Endodermal cell (in vitro differentiated cells): ENCODE measurements around the gene LSP1. TPM values are rescaled to one million over a fixed set of nuclear protein-coding genes. Genes with fewer than 3 reads are reported as not detected.

Source experiments
- DNase-seq: peaks from one replicate; pipeline ENCODE4 v3.0.0-alpha.2; 2017
- H3K27ac ChIP-seq: 2 replicates; pipeline ENCODE4 v1.5.1; 2013; ENCODE audit warnings: mild to moderate bottlenecking, low read depth, low read length, moderate library complexity
- H3K27me3 ChIP-seq: 2 replicates; pipeline ENCODE4 v1.6.1; 2013; ENCODE audit warnings: mild to moderate bottlenecking, low read length, moderate library complexity; ENCODE audit not compliant: insufficient read depth, control insufficient read depth, poor library complexity, severe bottlenecking
- H3K36me3 ChIP-seq: 2 replicates; pipeline ENCODE4 v1.7.0; 2013; ENCODE audit warnings: mild to moderate bottlenecking, low read length, moderate library complexity; ENCODE audit not compliant: control insufficient read depth, insufficient read depth
- H3K4me1 ChIP-seq: one replicate; pipeline ENCODE4 v1.7.0; 2013; ENCODE audit warnings: low read length; ENCODE audit not compliant: control insufficient read depth, insufficient read depth
- H3K4me3 ChIP-seq: 2 replicates; pipeline ENCODE4 v1.5.1; 2013; ENCODE audit warnings: mild to moderate bottlenecking, low read length, moderate library complexity
- H3K9ac ChIP-seq: 2 replicates; pipeline ENCODE4 v1.6.1; 2013; ENCODE audit warnings: mild to moderate bottlenecking, low read length, moderate library complexity; ENCODE audit not compliant: poor library complexity, severe bottlenecking; ENCODE audit errors: extremely low read depth
- H3K9me3 ChIP-seq: 2 replicates; pipeline ENCODE4 v1.6.1; 2013; ENCODE audit warnings: mild to moderate bottlenecking, low read length, moderate library complexity; ENCODE audit not compliant: control insufficient read depth
- H3K27ac Mint-ChIP-seq: 2 replicates; pipeline ENCODE4 v1.8.0; 2020; ENCODE audit warnings: mixed read lengths
- H3K27me3 Mint-ChIP-seq: 2 replicates; pipeline ENCODE4 v1.8.0; 2021; ENCODE audit warnings: mild to moderate bottlenecking, mixed read lengths; ENCODE audit not compliant: insufficient read depth
- H3K36me3 Mint-ChIP-seq: 2 replicates; pipeline ENCODE4 v1.8.0; 2020; ENCODE audit warnings: low read depth, mixed read lengths
- H3K4me1 Mint-ChIP-seq: 2 replicates; pipeline ENCODE4 v1.8.0; 2020; ENCODE audit warnings: mixed read lengths
- H3K4me3 Mint-ChIP-seq: 2 replicates; pipeline ENCODE4 v1.8.0; 2020; ENCODE audit warnings: mild to moderate bottlenecking, moderate library complexity, mixed read lengths
- H3K9me3 Mint-ChIP-seq: 2 replicates; pipeline ENCODE4 v1.8.0; 2020; ENCODE audit warnings: mild to moderate bottlenecking, mixed read lengths
- WGBS, 2 experiments: methylation state at CpG; one replicate each; pipeline versions ENCODE4 v1.1.5 to v1.1.7; 2013; ENCODE audit warnings: missing lambda C conversion rate in 2 of 2, mixed read lengths in 1 of 2; ENCODE audit not compliant: insufficient coverage in 1 of 2, insufficient read length in 1 of 2; 5-methylcytosine and 5-hydroxymethylcytosine counted together
- total RNA-seq, 2 donors: library from RNA; stranded (reverse); fragmentation: NEBNext Ultra II Directional in 1 of 2; extraction: Animal tissue kit (Norgen Biotek cat#: 25700) in 1 of 2; gene quantifications; 2 replicates in 1 of 2; 3 replicates in 1 of 2; pipeline ENCODE4 v1.2.1, GENCODE V29; 2021
- TF ChIP-seq, protein P1 (sequence below): fragments of 200-600 bp; sonication (generic); conservative IDR thresholded peaks from 2 replicates; pipeline ENCODE4 v1.5.0; 2021; ENCODE audit warnings: antibody characterized with exemption, mild to moderate bottlenecking

The LSP1 gene
- total RNA-seq, 2 donors from 2014 or later = not detected

DNA sequence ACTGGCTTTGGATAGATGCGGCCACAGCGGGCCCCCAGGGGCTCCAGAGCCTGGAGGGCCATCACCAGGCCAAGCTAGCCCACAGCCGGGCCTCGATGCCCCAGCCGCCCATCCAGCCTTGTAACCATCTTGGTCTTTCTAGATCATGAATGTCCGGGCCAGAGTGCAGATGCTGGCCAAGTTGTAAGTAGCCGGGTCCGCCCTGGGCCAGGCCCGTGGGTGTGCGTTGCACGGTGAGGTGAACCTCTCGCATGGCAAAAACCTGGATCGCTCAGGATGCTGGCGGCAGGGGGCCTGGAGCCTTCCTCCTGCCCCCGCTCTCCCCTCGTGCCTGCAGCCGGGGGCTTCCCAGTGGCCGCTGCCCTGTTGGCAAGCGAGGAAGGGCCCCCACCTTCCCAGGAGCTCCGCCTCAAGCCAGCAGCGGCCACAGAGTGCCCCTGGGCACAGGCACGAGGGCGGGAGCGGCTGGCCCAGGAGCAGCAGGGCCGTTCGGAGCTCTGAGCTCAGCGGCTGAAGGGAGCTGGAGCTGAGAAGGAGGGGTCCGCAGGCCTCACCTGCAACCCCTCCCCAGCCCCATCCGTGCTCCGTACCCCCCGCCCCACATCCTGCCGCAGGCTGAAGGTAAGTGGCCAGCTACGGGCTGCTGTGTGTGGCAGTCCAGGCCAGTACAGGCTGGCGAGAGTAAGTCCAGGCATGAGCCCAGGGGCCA lies 83.3 kb downstream of the LSP1 start:
- H3K4me1 Mint-ChIP-seq = no peaks in the 10 kb centered on the region
- H3K36me3 ChIP-seq = no peaks in the 10 kb centered on the region
- H3K4me3 Mint-ChIP-seq = no peak overlapping the region
- no peak overlapping the region for H3K9ac ChIP-seq
- no peak overlapping the region for H3K4me3 ChIP-seq
- 91 to 98% methylated on average over 8 to 34 of the region's 34 CpGs for WGBS, 2 experiments
- H3K9me3 ChIP-seq = no peaks in the 10 kb centered on the region
- H3K4me1 ChIP-seq = no peaks in the 10 kb centered on the region
- no peak for DNase-seq
- H3K27me3 Mint-ChIP-seq = peaks cover 5% of the 10 kb centered on the region
- no peaks in the 10 kb centered on the region for H3K27me3 ChIP-seq
- no peak overlapping the region for H3K27ac ChIP-seq
- H3K36me3 Mint-ChIP-seq = no peaks in the 10 kb centered on the region
- TF ChIP-seq, protein P1, sequence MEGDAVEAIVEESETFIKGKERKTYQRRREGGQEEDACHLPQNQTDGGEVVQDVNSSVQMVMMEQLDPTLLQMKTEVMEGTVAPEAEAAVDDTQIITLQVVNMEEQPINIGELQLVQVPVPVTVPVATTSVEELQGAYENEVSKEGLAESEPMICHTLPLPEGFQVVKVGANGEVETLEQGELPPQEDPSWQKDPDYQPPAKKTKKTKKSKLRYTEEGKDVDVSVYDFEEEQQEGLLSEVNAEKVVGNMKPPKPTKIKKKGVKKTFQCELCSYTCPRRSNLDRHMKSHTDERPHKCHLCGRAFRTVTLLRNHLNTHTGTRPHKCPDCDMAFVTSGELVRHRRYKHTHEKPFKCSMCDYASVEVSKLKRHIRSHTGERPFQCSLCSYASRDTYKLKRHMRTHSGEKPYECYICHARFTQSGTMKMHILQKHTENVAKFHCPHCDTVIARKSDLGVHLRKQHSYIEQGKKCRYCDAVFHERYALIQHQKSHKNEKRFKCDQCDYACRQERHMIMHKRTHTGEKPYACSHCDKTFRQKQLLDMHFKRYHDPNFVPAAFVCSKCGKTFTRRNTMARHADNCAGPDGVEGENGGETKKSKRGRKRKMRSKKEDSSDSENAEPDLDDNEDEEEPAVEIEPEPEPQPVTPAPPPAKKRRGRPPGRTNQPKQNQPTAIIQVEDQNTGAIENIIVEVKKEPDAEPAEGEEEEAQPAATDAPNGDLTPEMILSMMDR = no peak
- H3K9me3 Mint-ChIP-seq = no peaks in the 10 kb centered on the region
- no peak overlapping the region for H3K27ac Mint-ChIP-seq

DNA sequence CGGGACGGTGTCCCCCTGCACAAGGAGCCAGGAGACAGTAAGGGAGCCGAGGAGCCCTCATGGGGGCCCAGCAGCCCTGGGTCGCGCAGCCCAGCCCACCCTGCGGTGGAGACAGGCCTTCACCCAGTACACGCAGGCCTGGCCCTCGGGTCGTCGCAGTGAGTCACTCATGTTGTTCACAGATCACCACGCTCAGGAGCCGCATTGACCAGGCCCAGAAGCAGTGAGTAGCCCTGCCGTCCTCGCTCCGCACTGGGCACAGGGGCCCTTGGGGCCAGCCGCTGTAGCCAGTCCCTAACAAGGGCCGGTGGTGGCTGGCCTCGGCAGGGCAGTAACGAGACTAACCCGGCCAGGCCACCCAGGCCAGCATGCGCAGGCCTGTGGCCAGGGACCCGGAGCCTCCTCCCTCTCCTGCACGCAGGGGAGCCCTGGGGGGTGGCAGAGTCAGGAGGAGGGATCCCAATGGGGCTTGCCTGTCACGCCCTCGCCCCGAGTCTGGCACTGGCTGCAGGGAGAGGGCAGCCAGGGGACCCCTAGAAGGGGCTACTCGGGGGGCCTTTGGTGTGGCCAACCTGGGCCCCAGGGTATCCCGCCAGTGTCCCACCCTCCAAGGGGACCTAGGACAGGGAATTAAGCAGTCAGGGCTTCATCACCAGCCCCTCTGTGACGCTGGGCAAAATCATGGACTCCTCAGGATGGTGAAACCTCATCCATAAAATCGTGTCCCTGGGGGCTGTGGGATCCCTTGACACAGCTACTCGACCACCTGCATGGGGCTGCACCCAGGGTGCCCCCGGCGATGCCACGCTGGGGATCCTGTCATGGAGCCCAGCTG lies 84.1 kb downstream of the LSP1 start:
- no peak overlapping the region for H3K4me3 ChIP-seq
- H3K27ac Mint-ChIP-seq = no peak overlapping the region
- WGBS, 2 experiments = 89 to 92% methylated on average over 24 to 34 of the region's 34 CpGs
- no peak overlapping the region for H3K9ac ChIP-seq
- H3K9me3 Mint-ChIP-seq = no peaks in the 10 kb centered on the region
- no peaks in the 10 kb centered on the region for H3K36me3 Mint-ChIP-seq
- no peaks in the 10 kb centered on the region for H3K9me3 ChIP-seq
- TF ChIP-seq, protein P1 = no peak
- no peaks in the 10 kb centered on the region for H3K4me1 Mint-ChIP-seq
- DNase-seq = no peak
- H3K27me3 ChIP-seq = no peaks in the 10 kb centered on the region
- no peak overlapping the region for H3K4me3 Mint-ChIP-seq
- H3K4me1 ChIP-seq = no peaks in the 10 kb centered on the region
- no peak overlapping the region for H3K27ac ChIP-seq
- no peaks in the 10 kb centered on the region for H3K36me3 ChIP-seq
- peaks cover 5% of the 10 kb centered on the region for H3K27me3 Mint-ChIP-seq

DNA sequence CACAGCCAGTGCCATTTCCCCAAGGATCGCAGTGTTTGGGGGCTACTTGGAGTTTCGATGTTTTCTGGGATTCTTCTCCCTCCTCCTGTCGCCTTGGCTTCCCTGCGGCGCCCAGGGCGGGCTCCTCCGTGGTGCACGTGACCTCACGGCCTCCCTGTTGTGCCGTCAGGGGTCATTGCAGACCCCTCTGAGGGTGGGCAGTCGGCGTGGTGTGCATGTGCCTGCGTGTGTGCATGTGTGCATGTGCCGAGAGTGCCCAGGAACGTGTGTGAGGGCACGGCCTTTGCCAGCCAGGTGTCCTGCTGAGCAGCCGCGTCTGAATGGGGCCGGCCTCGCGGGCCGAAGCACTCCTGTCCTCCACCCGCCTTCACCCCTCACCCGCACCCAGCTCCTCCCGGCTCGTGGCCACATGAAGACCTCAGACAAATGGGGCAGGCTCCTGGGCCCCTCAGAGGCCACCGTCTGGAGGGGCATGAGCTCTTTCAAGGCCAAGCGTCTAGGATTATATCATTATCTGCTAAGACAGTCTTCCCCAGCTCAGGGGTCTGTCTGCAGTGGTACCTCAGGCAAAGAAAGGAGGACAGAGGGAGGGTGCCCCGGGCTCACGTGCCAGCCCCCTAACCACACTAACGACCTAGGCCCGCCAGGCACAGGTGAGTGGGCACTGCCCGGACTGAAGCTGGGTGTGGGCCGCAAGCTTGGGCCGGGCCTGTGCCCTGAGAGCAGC lies 84.9 kb downstream of the LSP1 start:
- H3K36me3 Mint-ChIP-seq = no peaks in the 10 kb centered on the region
- Histone ChIP-seq H3K4me1 (no peaks in the 10 kb centered on the region), H3K36me3 (no peaks in the 10 kb centered on the region), H3K9me3 (no peaks in the 10 kb centered on the region), H3K4me3 (no peak overlapping the region), H3K27ac (no peak overlapping the region), H3K27me3 (no peaks in the 10 kb centered on the region), H3K9ac (no peak overlapping the region)
- no peak for DNase-seq
- no peak overlapping the region for H3K4me3 Mint-ChIP-seq
- no peak overlapping the region for H3K27ac Mint-ChIP-seq
- H3K9me3 Mint-ChIP-seq = no peaks in the 10 kb centered on the region
- 92% methylated on average over 15 to 35 of the region's 35 CpGs for WGBS, 2 experiments
- H3K27me3 Mint-ChIP-seq = peaks cover 3% of the 10 kb centered on the region
- H3K4me1 Mint-ChIP-seq = no peaks in the 10 kb centered on the region
- TF ChIP-seq, protein P1 = no peak
